ENCODE data around the gene CCDC30. TPM values are rescaled to one million over a fixed set of nuclear protein-coding genes. Genes with fewer than 3 reads are reported as not detected.

The CCDC30 gene
- total RNA-seq, 4 donors from 2014 or later: 0.99 to 4.1 (median 1.7) TPM

GRCh38 chr1:42679364-42679983 lies 216.4 kb downstream of the CCDC30 start:
- Histone ChIP-seq H3K4me3 (no peak overlapping the region), H3K4me1 (peaks cover 26 to 35% (median 31%) of the 10 kb centered on the region in 4 donors), H3K27me3 (no peaks in the 10 kb centered on the region), H3K27ac (replicated peaks in 1 of 4) (no peak overlapping the region), H3K36me3 (peaks cover 3 to 28% (median 19%) of the 10 kb centered on the region in 4 donors), H3K9me3 (no peaks in the 10 kb centered on the region)
- TF ChIP-seq EP300 (IDR thresholded peaks at IDR 0.05): no peak
- TF ChIP-seq POLR2AphosphoS5 (IDR thresholded peaks at IDR 0.05): no peak
- no peak for TF ChIP-seq CTCF (IDR thresholded peaks at IDR 0.05)
- no peak for TF ChIP-seq POLR2A (IDR thresholded peaks at IDR 0.05; ENCODE audit: low read depth)
- 86% methylated on average over 10 of the region's 10 CpGs for WGBS
- intact Hi-C loops (cut with DNase I): no loop called here
- no peak for DNase-seq (ENCODE audit: extremely low spot score)

GRCh38 chr1:42680055-42680454 lies 217.0 kb downstream of the CCDC30 start:
- DNase-seq (ENCODE audit: extremely low spot score): no peak
- Histone ChIP-seq H3K4me3 (no peak overlapping the region), H3K4me1 (peaks cover 32 to 38% (median 34%) of the 10 kb centered on the region in 4 donors), H3K27ac (replicated peaks in 1 of 4) (no peak overlapping the region), H3K36me3 (peaks cover 3 to 22% (median 15%) of the 10 kb centered on the region in 4 donors), H3K9me3 (no peaks in the 10 kb centered on the region), H3K27me3 (no peaks in the 10 kb centered on the region)
- TF ChIP-seq POLR2A (IDR thresholded peaks at IDR 0.05; ENCODE audit: low read depth) (no peak), POLR2AphosphoS5 (IDR thresholded peaks at IDR 0.05) (no peak), CTCF (IDR thresholded peaks at IDR 0.05) (no peak), EP300 (IDR thresholded peaks at IDR 0.05) (no peak)
- 72% methylated on average over 2 of the region's 2 CpGs for WGBS
- intact Hi-C loops (cut with DNase I): loop anchor here (10.0 kb wide), 2 partner anchors 215 to 345 kb away; partner anchors contain the start of genes CCDC30 and FOXJ3

- H3K36me3 ChIP-seq: peaks cover 0 to 14% (median 6%) of the 10 kb centered on the region in 4 donors
Measured at GRCh38 chr1:42680921-42681683, 218.0 kb downstream of the CCDC30 start.

More at GRCh38 chr1:42680921-42681683, 218.0 kb downstream of the CCDC30 start:
- peak overlapping the region; percentile 95 to 98 (median 96) for H3K4me3 ChIP-seq
- no peaks in the 10 kb centered on the region for H3K9me3 ChIP-seq
- intact Hi-C loops (cut with DNase I): loop anchor here (10.0 kb wide), 2 partner anchors 216 to 346 kb away; partner anchors contain the start of genes CCDC30 and FOXJ3
- peaks cover 42 to 48% (median 45%) of the 10 kb centered on the region in 4 donors for H3K4me1 ChIP-seq
- TF ChIP-seq POLR2A (IDR thresholded peaks at IDR 0.05; ENCODE audit: low read depth) (no peak), EP300 (IDR thresholded peaks at IDR 0.05) (no peak), CTCF (IDR thresholded peaks at IDR 0.05) (no peak), POLR2AphosphoS5 (IDR thresholded peaks at IDR 0.05) (no peak)
- 4% methylated on average over 18 of the region's 18 CpGs for WGBS
- peak overlapping the region; percentile 96 to 99 (median 98) for H3K27ac ChIP-seq (replicated peaks in 1 of 4)
- DNase-seq (ENCODE audit: extremely low spot score): no peak
- no peaks in the 10 kb centered on the region for H3K27me3 ChIP-seq

Measured in esophagus muscularis mucosa (tissue), 4 donors.